Cerebellar cortex (tissue), 1 donor: Measurements from ENCODE around the gene CACTIN.
A peak's percentile ranks its signal among the peaks of the same experiment; 100 is the strongest.
"Not testable (repeated sequence)": the region's sequence is repeated elsewhere in the genome, so short reads cannot be mapped to it uniquely, and the experiment has no call there.

Source experiments
- DNase-seq: peaks from one replicate; pipeline ENCODE4 v3.0.0-alpha.2; 2015; ENCODE audit warnings: low spot score

CACTIN gene

DNA sequence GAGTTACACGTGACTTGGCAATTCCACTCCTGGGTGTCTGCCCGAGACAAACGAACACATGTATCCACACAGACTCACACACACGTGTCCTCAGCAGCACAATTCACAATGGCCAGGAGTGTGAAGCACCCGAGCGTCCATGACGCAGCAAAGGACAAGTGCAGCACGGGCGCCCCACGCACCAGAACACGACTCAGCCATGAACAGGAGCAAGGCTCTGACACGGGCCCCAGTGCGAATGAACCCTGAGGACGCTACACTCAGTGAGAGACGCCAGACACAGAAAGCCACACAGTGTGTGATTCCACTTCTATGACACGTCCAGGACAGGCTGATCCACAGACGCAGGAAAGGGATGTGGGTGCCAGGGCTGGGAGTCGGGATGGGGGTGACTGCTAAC, 37.2 kb upstream of the CACTIN start:
- DNase-seq: no peak

- DNase-seq: no peak
Measured at GRCh38 chr19:3661284-3662238, 35.0 kb upstream of the CACTIN start.

DNA sequence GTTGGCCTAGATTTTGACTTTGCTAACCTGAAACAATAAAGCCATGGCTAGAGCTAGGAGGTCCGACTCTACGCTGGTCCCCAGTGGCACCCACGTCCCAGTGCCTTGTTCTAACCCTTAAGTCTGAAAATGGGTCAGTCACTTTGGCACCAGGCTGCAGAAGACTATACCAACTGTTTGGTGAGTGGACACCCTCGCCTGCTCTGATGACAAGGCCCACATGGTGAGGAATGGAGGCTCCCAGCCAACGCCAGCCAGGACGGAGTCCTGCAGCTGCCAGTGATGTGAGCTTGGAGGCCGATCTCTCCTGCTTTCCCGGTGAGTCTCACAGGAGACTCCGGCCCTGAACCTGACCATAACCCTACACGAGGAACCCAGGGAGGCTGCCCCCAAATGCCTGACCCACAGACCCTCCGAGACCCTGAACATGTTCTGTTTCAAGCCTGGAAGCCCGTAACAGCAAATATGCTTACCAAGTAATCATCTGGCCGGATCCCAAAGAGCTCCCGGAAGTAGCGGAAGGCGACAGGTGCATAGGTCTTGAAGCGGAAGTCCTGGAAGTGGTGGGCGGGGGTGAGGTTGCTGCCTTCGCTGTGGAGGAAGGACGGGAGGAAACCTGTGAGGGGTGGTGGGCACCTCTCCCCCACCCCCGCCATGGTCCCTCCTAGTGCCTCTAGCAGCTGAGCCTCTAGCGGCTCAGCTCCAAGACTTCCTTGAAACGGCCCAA, 34.1 kb upstream of the CACTIN start:
- DNase-seq: peak; percentile 78

- no peak for DNase-seq
Measured at GRCh38 chr19:3659746-3660112, 33.1 kb upstream of the CACTIN start.

- DNase-seq: no peak
Measured at GRCh38 chr19:3658870-3659745, 32.5 kb upstream of the CACTIN start.

- DNase-seq: peak; percentile 96
Measured at GRCh38 chr19:3658004-3658869, 31.6 kb upstream of the CACTIN start.

DNA sequence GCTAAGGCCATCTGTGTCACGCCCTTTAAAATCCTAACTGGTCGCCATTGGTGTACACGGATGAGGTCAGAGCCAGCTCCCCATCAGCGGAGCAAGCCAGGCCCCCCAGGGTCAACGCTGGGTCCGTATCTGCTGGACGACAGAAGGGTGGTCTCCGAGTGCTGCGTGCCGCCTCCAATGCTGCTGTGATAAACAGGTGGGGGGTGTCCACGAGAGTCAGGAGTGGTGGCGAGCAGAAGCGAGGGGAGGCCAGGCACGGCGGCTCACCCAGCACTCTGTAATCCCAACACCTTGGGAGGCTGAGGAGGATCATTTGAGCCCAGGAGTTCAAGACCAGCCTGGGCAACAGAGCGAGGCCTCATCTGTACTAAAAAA, 30.8 kb upstream of the CACTIN start:
- no peak for DNase-seq

DNA sequence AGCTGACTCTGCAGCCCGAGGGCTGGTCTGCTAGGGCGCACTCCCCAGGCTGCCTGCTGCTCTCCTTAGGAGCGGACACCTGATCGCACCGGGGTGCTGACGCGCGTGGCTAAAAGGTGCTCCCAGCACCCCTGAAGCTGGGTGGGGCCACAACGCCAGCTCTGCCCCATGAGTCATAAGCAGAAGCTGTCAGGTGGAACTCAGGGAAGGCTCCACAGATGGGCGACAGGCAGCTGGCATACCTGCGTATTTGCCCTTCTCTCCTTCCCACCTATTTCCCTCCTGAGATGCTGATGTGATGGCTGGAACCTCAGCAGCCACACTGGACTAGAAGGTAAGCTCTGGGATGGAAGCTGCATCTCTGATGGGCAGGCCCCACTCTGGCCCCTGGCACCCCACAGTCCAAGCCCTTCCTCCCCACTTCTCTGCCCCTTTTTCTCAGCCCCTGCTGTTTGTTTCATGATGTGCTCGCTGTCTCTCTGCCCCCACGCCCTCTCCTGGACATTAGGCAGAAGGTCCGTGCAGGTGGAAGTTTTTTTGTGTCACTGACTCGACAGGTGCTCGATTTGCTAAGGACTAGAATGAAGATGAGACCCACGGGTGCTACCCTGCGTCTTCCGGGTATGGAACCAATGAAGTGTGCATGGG, 30.3 kb upstream of the CACTIN start:
- no peak for DNase-seq

DNA sequence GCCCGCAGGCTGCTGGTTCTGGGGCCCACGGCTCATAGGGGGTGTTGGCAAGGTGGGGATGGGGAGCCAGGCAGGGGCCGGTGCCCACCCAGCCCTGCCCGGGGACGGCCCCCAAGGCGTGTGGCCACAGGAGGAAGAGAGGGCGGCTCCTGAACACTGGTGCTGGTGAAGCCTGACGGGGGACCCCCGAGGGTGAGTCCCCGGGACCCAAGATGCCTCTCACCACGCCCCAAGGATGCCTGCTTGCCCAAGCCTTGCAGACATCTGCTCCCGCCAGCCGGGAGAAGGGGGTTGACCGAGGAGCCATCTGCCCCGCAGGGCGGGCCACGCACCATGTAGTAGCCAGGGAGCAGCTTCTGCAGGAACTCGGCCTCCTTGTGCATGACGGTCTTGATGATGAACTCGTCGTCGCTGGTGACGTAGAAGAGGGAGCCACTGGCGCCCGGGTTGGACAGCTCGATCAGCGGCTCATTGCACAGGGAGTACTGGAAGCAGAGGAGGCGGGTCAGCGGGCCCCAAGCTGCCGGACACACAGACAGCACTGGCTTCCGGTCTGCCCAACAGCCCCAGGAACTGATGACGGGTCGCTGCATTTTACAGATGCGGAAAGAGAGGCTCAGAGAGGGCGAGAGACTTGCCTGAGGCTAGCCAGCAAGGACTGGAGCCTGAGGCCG, 29.6 kb upstream of the CACTIN start:
- no peak for DNase-seq

DNA sequence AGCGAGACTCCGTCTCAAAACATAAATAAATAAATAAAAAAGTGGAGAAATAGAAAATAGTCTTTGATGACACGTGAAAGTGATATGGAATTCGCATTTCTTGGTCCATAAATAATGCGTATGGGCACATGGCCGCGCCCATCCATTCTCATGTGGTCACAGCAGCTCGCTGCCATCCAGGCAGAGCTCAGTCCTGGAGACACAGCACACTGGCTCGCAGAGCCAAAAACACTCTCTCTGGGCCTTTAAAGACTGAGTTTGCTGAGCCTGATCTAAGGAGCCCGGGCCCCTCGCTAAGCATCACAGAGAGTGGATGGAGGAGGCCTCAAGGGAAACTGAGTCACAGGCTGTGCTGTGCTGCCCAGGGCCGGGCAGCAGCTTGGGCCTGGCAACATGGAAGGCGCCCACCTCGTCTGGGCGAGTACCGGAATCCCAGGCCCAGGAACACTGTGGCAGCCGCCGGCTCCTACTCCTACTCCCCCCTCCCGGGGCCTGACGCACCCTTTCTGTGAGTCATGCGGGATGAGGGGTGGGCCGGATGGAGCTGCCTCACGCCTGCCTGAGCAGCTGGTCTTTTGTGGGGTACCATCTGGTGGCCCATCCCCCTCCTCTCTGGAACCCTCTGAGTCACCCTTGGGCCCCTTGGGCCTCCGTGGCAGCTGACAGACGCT, 28.9 kb upstream of the CACTIN start:
- no peak for DNase-seq

DNA sequence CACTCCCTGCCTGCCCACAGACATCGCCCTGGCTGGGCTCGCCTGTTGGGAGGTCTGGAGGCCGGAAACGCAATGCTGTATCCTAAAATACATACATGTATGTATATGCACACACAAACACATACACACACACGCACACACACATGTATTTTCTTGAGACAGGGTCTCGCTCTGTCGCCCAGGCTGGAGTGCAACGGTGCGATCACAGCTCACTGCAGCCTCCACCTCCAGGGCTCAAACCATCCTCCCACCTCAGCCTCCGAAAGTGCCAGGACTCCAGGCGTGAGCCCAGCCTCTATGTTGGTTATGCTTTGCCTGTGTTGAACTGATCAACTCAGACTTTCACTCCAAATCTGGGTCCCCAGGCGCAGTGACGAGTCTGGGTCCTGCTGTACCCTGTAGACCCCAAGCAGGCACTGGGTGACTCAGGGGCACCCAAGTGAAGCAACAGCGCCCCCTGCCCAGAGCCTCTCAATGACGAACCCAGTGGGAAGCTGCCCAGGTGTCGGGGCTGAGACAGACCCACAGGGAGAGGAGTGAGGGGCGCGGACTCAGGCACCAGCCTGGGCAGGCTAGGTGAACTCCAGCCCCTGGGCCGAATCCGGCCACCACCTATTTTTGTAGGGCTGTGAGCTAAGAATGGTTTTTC, 27.4 kb upstream of the CACTIN start:
- DNase-seq: no peak

- DNase-seq: no peak
Measured at GRCh38 chr19:3653081-3653795, 26.6 kb upstream of the CACTIN start.

- DNase-seq: no peak
Measured at GRCh38 chr19:3652422-3652821, 25.8 kb upstream of the CACTIN start.

GRCh38 chr19:3651684-3652083, 25.1 kb upstream of the CACTIN start:
- DNase-seq: no peak

DNA sequence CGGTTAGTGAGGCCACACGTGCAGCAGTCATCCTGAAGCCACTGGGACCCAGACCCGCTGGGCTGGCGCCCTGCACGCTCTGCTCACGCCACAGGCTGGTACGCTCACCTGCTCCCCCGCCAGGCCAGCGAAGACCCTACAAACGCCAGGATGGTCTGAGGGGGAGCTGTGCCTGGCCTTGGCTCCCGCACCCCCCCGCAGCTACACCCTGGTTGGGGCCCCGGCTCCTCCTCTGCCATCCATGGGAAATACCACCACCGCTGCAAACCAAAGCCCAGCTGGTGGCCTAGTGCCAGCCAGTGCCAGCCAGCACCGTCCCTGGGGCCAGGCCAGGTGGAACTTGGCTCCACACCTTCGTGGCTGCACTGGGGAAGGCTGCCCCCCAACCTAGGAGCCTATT, 23.3 kb upstream of the CACTIN start:
- DNase-seq: no peak

DNA sequence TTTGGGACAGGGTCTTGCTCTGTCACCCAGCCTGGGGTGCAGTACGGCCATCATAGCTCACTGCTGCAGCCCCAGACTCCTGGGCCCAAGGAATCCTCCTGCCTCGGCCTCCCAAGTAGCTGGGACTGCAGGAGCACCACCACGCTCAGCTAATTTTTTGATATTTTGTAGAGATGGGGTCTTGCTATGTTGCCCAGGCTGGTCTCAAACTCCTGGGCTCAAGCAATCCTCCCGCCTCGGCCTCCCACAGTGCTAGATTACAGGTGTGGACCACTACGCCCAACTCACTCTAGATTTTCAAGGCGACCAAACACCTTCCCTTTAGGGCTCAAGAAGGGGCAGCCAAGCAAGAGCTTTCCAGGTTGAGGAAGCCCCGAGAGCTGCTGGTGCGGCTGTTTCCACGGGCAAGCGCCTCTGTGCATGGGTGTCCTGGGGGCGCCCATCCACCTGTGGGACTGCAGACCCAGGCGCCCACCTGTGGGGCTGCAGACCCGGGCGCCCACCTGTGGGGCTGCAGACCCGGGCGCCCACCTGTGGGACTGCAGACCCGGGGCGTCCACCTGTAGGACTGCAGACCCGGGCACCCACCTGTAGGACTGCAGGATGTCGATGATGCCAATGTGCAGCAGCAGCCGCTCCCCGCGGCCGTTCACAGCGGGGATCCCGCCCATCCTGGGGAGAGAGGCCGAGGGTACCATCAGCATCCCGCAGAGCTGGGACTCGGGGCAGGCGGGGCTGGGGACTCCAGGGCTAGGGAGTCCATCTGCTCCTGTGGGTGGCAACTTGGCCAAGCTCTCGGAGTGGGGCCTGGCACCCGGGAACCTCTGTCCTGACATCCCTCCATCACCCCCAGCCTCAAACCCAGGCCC, 21.7 kb upstream of the CACTIN start:
- DNase-seq: no peak

DNA sequence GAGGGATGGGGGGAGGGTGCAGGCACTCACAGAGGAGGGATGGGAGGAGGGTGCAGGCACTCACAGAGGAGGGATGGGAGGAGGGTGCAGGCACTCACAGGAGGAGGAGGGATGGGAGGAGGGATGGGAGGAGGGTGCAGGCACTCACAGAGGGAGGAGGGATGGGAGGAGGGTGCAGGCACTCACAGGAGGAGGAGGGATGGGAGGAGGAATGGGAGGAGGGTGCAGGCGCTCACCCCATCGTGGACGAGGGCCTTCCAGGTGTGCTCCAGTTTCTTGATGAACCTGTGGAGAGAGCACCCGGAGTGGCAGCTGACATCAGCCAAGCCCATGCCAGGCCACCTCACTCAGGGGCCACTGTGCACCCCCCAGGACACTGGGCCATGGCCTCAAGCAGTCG, 20.5 kb upstream of the CACTIN start:
- not testable (repeated sequence) for DNase-seq
